GM19372 (cell line): ENCODE data around the gene DDX24.
"Not testable (repeated sequence)": the region's sequence is repeated elsewhere in the genome, so short reads cannot be mapped to it uniquely, and the experiment has no call there.

Source experiments
- ATAC-seq: cut with Tn5 transposase; IDR thresholded peaks from one replicate; pipeline ENCODE4 v1.9.1; 2021; ENCODE audit warnings: mild to moderate bottlenecking, low read depth, moderate library complexity; ENCODE audit not compliant: unreplicated experiment

The DDX24 gene

DNA sequence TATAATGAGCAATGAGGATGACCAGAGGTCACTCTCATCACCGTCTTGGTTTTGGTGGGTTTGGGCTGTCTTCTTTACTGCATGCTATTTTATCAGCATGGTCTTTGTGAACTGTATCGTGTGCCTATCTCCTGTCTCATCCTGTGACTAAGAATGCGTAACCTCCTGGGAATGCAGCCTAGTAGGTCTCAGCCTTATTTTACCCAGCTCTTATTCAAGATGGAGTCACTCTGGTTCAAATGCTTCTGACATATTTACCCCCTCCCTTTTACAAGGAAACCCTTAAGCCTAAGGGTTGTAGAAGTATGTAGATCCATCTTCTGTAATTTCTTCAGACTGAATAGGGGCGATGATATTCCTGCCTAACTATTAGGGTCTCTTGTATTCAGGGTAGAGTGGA is 8.5 kb upstream of the DDX24 start:
- ATAC-seq = no peak

DNA sequence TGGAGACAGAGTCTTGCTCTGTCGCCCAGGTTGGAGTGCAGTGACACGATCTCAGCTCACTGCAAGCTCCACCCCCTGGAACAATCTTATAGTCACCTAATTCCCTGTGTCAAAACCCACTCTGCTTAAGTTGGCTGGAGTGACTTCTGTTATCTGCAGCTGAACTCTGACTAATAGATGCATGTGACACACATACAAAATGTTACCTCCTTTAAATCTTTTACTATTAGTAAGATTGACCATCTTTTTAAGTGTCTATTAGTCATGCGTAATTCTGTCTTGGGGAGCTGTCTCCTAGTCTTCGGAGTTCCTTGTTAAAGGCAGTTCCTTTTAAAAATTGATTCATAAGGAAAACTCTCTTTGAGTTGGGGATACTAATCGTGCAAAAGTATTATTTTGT is 7.5 kb upstream of the DDX24 start:
- ATAC-seq = no peak

GRCh38 chr14:94087891-94088290 is 6.9 kb upstream of the DDX24 start:
- ATAC-seq = no peak

GRCh38 chr14:94081386-94081820 is 401 bp upstream of the DDX24 start:
- peak; percentile 19 for ATAC-seq

DNA sequence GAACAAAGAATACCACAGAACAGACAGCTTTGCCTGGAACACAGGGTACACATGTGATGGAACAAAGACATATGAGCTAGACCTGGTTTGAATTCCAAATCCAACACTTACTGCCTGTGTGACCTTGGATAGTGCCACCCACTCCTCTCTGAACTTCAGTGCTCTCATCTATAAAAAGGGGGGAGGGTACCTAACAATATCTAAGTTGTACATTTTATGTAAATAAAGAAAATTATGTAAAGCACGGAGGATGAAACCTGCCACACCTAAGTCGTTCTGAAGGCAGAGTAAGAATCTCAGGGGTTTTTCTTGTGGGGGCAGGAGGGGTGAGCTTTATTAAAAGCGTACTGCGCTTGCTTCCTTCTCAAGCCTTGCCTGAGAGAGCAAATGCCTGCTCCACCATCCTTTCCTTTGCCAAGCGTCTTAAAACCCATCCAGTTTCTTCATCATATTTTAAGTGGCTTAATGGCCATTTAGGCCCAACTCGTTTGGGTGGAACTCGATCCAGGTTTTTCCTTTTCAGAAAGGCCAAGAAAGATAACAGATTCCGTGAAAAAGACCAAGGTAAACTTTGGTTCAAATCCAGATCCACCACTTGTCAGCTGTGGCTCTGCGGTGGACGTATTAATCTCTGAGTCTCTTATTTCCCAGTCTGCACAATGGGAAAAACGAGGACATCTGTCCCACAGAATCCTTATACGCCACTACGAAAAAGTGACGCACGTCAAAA is 946 bp downstream of the DDX24 start:
- ATAC-seq = no peak

- no peak for ATAC-seq
Measured at GRCh38 chr14:94077823-94078222, 3.2 kb downstream of the DDX24 start.

DNA sequence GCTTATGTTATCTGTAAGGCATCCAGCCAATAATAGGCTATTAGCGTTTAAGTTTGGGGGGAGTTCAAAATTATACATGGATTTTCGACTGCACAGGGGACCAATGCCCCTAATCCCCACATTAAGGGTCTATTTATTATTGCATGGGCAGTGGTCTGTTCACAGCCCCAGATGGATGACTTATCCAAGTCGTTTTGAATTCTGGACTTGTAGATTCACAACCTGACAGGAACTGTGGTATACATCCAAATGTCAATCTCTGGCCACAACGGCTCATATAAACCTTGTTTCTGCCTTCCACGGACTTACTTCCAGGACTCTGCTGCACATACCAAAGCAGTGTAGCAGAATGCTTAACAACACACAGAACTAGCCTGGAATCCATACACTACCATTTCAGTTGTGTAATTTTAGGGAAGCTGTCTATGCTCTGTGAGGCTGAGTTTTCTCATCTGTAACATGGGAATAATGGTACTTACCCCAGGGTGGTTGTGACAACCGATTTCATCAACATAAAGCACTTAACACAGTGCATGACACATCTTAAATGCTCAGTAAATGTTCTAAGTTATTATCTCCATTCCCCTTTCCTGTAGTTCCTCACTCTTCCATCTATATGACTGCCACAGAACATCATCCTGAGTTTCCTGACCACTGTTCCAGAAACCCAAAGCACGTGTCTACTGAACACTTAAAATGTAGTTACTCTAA is 3.7 kb downstream of the DDX24 start:
- ATAC-seq = no peak

DNA sequence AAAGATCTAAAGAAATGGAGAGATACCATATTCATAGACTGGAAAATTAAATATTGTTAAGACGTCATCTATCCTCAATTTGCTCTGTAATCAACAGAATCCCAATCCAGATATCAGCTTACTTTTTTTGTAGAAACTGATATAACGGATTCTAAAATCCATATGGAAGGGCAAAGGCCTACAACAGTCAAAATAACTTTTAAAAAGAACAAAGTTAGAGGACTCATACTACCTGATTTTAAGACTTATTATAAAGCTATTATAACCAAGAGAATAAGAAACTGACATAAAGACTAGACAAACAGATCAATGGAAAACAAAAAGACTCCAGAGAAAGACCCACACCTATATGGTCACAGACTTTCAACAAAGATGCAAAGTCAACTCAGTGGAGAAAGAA is 6.0 kb downstream of the DDX24 start:
- no peak for ATAC-seq

- no peak for ATAC-seq
Measured at GRCh38 chr14:94074534-94074933, 6.5 kb downstream of the DDX24 start.

GRCh38 chr14:94072076-94072475 is 8.9 kb downstream of the DDX24 start:
- not testable (repeated sequence) for ATAC-seq

DNA sequence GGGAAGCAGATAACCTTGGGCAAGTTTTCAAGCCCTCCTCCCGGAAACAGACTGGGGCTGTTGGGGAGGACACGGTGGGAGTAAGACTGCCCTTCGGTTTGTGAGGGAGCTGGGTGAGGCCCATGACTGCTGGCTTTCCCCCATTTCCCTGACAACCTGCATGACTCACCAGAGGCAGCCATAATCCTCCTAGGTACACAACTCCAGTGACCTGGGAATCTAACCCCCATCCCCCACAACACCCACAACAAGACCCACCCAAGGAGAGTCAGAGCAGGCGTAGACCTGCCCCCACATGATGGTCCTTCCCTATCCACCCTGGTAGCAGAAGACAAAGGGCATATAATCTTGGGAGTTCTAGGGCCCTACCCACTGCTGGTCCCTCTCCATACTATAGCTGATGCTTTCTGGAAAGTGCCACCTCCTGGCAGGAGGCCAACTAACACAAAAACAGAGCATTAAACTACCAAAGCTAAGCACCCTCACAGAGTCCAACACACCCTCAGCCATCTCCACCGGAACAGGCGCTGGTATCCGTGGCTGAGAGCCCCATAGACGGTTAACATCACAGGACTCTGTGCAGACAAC is 14.8 kb downstream of the DDX24 start:
- ATAC-seq = no peak

DNA sequence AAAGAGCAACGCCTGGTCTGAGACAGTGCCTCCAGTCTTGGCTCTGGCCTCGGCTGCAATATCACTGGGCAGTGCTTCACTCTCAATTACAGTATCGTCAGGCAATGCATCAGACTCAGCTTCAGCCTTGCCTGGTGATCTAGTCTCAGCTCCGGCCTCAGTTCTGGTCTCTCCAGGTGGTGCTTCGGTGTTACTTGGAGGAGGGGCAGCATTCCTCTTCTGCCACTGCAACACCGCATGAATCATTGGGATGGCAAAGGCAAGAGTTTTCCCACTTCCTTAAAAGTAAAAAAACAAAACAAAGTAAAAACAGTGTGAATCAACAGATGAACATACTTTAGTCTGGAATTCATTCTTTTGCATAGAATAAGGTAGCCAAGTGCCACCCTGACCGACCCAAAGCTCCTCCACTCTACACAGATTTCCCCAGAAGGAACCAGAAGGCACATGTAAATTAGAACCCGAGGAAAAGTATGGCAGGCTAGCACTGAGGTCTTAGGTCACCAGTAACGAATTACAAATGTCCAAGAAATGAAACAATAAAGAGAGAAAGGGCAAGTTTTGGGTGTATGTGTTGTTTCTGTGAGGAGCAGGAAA is 18.6 kb downstream of the DDX24 start:
- ATAC-seq = no peak

GRCh38 chr14:94059998-94060397 is 21.0 kb downstream of the DDX24 start:
- ATAC-seq = no peak

- no peak for ATAC-seq
Measured at GRCh38 chr14:94058674-94059138, 22.3 kb downstream of the DDX24 start.

DNA sequence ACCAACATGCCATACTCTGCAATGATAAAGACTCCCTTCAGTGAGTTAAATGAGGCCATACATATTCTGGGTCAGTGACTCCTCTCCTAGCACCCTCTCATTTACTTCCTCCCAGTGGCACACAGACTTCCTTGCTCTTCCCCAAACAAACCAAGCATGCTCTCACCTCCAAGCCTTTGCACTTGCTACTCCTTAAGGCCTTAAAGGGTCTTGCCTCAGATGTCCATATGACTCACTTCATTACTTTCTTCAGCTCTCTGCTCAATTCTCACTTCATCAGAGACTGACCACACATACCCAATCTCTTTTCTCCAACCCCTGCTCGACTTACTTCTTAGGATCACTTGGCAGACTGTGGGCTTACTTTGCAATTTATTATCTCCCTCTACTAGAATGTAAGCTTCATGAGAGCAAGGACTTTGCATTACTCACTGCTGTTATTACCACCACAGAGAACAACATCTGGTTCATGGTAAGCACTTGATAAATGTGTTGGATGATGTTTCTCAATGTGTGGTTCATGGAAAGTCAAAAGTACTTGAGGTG is 22.8 kb downstream of the DDX24 start:
- ATAC-seq = no peak

DNA sequence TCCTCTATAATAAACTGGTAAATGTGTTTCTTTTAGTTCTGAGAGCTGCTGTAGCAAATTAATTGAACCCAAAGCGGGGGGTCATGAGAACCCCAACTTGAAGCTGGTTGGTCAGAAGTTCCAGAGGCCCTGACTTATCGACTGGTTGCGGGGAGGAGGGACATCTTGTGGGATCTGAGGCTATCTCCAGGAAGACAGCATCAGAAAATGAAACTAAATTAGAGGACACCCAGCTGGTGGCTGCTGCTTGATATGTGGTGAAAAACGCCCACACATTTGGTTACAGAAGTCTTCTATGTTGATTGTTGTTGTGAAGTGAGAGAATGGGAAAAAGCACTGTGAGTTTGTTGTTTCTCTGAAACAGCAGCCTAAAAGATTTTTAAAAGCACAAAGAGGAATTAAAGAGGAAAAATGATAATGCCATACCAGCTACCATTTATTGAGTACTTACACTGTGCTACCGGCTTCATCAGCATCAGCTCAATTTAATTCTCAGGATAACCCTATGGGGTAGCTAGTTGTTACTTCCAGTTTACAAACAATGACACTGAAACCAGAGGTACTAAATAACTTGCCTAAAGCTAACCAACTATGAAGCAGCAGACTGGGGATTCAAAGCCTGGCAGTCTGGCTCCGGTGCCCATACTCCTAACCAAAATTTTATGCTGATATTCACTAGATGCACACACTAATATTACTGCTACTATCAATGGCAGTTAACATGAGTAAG is 24.3 kb downstream of the DDX24 start:
- peak; percentile 94 for ATAC-seq

DNA sequence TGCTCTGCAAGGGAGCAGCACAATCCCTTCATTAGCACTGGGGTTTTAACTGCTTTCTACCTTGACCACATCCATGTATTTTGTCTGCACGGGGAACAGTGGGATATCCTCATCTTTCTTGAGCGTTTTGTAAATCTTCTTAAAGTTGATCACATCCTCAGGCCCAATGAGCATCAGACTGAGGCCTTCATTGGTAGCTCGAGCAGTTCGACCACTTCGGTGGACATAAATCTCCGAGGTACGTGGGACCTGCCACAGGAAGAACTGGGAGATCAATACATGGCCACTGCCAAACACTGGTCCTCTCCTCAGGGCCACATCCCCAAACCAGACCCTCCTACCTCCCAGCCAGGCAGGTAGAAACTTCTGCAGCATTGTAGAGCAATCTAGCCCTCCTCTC is 26.1 kb downstream of the DDX24 start:
- no peak for ATAC-seq

- no peak for ATAC-seq
Measured at GRCh38 chr14:94054401-94054800, 26.6 kb downstream of the DDX24 start.

DNA sequence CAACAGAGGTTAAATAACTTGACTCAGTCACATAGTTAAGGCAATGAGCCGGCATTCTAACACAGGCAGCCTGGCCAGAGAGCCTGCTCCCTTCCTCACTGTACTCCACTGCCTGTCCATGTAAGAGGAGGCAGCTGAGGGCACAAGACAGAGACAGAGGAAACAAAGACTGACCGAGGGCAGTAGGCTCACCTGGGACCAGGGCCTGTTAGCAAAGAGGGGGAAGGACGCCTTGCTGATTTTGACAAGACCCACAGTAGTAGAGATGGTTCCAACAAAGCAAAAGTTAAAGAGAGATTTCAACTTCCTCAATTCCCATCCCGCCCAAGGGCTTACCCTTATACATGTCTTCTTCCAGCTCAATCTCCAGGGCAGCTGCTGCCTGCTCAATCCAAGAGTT is 28.3 kb downstream of the DDX24 start:
- no peak for ATAC-seq

DNA sequence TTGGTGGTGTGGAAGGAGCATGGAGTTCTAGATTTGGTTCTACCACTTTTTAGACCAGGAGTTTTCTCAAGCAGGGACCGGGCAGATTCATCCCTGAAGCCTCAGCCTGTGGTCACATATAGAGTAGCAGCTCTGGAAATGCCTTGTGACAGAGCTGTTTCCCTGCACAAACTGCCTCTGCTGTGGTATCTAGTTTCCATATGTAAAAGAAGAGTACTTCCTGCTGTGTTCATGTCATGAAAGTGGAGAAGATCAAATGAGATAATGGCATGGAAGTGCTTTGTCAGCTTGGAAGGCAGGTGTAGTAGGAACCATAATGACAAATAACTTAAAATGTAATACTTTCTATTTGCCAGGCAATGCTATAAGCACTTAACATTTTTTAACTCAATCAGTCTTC is 28.8 kb downstream of the DDX24 start:
- ATAC-seq = no peak
